GM19397 (cell line): ENCODE results near the gene KCTD11.
"Not testable (repeated sequence)": the region's sequence is repeated elsewhere in the genome, so short reads cannot be mapped to it uniquely, and the experiment has no call there.

Experiments
- ATAC-seq: cut with Tn5 transposase; IDR thresholded peaks from one replicate; pipeline ENCODE4 v1.9.1; 2021; ENCODE audit warnings: mild to moderate bottlenecking, moderate library complexity; ENCODE audit not compliant: unreplicated experiment

The KCTD11 gene

GRCh38 chr17:7343250-7343649, 8.7 kb upstream of the KCTD11 start:
- ATAC-seq, result no peak

- ATAC-seq, result no peak
These were observed 5.0 kb upstream of the KCTD11 start for GRCh38 chr17:7346761-7347614.

- no peak for ATAC-seq
These were observed 4.1 kb upstream of the KCTD11 start for GRCh38 chr17:7347630-7348477.

GRCh38 chr17:7348478-7349242, 3.3 kb upstream of the KCTD11 start:
- no peak for ATAC-seq

DNA sequence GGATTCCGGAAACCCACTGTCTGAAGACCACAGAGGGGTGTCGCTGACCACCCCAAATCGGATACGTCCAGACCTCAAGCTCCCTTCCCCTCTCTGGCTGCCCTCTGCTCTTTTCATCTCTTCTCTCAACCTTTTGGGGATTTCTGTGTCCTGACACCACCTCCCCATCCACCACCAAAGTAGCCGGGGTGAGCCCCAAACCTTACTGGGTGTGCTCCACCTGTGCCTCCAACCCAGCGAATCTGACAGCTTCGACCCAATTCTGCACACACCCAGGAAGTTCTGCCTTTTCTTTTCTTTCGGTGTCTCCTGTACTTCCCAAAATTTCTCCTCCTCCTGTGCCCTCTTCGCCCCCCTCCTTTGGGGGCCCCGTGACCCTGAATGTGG, 534 bp downstream of the KCTD11 start:
- no peak for ATAC-seq

DNA sequence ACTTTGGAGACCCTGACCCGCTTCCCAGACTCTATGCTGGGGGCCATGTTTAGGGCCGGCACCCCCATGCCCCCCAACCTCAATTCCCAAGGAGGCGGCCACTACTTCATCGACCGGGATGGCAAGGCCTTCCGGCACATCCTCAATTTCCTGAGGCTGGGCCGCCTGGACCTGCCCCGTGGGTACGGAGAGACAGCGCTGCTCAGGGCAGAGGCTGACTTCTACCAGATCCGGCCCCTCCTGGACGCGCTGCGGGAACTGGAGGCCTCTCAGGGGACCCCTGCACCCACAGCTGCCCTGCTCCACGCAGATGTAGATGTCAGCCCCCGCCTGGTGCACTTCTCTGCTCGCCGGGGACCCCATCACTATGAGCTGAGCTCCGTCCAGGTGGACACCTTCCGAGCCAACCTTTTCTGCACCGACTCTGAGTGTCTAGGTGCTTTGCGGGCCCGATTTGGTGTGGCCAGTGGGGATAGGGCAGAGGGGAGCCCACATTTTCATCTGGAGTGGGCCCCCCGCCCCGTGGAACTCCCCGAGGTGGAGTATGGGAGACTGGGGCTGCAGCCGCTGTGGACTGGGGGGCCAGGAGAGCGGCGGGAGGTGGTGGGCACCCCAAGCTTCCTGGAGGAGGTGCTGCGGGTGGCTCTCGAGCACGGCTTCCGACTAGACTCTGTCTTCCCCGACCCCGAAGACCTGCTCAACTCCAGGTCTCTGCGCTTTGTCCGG, 1.1 kb downstream of the KCTD11 start:
- ATAC-seq, result no peak

DNA sequence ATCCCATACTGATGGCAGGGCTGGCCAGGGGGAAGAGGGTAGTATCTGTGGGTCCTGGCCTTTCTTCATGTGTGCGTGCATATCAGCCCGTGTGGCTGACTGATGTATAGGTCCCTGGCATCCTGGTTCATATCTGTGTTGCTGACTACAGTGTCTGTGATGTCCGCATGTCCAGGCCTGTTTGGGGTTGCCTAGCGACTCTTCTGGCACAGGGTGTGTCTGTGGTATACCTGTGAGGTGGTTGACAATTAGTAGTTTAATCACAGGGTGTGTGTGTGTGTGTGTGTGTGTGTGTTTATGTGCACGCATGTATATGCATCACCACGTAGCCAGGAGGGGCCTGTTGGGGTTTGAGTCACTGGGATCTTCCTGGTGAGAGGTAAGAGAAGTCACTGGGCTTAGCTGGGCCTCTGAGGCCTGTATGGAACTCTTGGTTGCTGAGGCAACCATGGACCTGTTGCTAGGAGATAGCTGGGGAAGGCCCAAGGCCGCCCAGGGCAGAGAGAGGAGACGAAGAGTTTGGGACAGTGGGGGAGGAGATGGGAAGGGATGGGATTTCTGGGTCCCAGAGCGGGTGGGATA, 2.4 kb downstream of the KCTD11 start:
- ATAC-seq, result no peak

GRCh38 chr17:7355053-7355452, 3.1 kb downstream of the KCTD11 start, which contains the start of gene TMEM95:
Gene TMEM95 (plus strand): TSS chr17:7355156. CDS start chr17:7355205, 49 bp downstream.
- ATAC-seq, result no peak

- no peak for ATAC-seq
These were observed 3.6 kb downstream of the KCTD11 start for GRCh38 chr17:7355573-7355972.

- no peak for ATAC-seq
These were observed 4.1 kb downstream of the KCTD11 start for GRCh38 chr17:7356072-7356549.

DNA sequence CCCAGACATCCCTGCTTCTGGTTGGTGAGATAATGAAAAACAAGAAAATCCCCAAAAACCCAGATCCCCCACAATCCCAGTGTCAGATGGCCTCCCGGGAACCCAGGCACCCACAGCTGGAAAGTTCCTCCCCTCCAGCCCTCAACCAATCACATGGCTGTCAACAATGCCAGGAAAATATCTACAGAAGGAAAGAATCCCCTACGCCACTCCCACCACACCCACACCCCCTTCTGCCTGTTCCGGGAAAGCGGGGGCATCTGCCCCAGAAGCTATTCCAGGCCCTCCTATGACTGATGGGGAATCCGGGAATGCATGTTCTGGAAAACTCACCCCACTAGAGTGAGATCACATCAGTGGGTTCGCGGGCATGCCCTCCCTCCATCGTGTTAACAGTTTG, 4.8 kb downstream of the KCTD11 start:
- no peak for ATAC-seq

GRCh38 chr17:7357381-7357780, 5.4 kb downstream of the KCTD11 start:
- ATAC-seq, result no peak

GRCh38 chr17:7361906-7362305, 9.9 kb downstream of the KCTD11 start:
- no peak for ATAC-seq

DNA sequence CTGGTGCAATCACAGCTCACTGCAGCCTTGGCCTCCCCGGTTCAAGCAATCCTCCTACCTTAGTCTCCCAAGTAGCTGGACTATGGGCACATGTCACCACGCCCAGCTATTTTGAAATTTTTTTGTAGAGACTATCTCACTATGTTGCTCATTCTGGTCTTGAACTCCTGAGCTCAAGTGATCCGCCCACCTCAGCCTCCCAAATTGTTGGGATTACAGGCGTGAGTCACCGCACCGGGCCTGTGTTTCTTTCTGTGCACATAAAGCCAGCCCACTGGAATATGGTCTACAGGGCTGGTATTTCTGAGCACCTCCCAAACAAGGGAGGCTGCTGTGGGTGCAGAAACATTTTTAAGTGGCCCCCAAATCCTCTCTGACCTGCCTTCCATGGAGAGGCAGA, 11.3 kb downstream of the KCTD11 start:
- ATAC-seq, result no peak

DNA sequence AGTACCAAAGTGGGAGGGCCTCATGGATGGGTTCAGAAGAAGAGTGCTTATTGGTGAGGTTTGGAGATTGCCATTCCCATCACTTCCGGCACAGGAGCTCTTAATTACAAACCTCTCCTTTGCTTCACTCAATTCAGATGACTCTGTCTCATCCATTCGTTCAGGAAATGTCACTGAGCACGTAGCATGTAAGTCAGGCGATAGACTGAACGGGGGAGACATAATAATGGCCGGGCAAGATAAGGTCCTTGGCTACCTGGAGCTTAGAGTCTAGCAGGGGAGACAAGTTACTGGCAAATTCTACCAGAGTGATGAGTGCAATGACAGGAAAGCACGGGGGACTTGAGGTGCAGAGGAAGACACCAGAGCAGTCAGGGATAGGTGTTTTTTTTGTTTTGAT, 14.0 kb downstream of the KCTD11 start:
- not testable (repeated sequence) for ATAC-seq

DNA sequence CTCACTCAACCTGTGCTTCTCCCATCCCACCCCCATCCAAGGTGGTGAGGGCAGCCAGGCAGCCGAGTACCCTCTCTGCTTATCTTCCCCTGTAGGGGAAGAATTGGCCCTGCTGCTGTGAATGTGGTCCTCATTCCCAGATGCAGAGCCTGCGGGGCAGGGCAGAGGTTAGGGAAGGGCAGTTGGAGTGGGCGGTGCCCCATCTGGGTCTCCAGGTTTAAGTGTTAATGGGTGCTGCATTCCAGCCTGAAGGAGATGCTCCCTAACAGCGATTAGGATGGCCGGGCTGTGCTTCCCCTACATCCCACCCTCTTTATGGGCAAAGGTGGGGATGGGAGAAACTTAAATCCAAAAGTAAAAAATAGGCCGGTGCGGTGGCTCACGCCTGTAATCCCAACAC, 15.1 kb downstream of the KCTD11 start:
- ATAC-seq, result no peak

GRCh38 chr17:7367918-7368598, 16.1 kb downstream of the KCTD11 start:
- no peak for ATAC-seq

DNA sequence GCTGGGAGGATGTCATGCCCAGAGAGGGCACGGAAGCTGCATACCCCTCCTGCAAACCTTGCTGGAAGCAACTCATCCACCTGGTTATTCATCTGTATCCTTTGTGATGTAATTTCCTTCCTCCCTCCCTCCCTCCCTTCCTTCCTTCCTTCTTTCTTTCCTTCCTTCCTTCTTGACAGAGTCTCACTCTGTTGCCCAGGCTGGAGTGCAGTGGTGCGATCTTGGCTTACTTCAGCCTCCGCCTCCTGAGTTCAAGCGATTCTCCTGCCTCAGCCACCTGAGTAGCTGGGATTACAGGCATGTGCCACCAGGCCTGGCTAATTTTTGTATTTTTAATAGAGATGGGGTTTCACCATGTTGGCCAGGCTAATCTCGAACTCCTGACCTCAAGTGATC, 16.6 kb downstream of the KCTD11 start:
- ATAC-seq, result not testable (repeated sequence)

DNA sequence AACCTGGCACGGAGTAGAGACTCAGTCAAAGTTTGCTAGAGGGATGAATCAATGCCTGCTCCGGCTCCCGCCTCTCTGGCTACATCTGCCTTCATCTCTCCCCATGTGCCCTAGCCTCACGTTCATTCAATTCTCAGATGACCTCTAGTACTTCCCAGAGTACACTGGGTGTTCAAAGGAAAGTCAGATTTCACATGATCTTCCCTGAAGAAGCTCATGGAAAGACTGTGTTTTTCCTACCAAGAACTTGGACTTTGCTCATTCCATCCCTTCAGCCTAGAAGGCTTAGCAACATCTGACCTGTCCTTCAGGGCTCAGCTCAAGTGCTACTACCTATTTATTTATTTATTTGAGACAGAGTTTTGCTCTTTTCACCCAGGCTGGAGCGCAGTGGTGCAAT, 17.9 kb downstream of the KCTD11 start:
- no peak for ATAC-seq
